ENCODE results near the gene ZNF606. TPM values are rescaled to one million over a fixed set of nuclear protein-coding genes. Genes with fewer than 3 reads are reported as not detected.

The ZNF606 gene
- total RNA-seq, 2 experiments from 2014 or later: 13.6 to 14.4 TPM

DNA sequence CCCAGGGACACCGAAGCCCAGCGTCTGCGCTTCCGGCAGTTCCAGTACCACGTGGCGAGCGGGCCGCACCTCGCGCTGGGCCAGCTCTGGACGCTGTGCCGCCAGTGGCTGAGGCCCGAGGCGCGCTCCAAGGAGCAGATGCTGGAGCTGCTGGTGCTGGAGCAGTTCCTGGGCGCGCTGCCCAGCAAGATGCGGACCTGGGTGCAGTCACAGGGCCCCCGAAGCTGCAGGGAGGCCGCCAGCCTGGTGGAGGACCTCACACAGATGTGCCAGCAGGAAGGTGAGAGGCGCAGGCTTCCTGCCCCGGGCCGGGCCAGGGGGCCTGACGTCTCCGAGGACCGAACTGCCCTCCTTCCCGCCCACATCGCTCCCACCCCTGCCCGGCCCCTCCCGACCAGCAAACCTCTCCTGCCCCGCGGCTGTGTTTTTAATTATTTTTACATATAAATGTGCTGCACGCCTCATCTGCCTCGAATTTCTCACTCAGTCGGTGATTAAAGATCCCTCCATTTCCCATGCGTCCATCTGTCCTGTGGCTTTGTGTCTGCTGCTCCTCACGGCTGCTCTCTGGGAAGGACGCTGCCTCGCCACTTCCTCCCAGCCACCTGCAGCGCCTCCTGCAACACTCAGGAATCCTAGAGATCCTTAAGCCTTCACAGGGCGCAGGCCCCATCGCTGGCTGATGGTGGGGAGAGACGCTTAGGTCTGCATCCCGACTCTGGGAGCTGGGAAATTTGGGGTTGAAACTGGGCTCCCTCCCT, 35.5 kb upstream of the ZNF606 start:
- H3K4me1 Mint-ChIP-seq (ENCODE audit: low read depth): peaks cover 2% of the 10 kb centered on the region
- H3K27ac Mint-ChIP-seq: no peak overlapping the region
- ChIA-PET POLR2A (no interaction called here), CTCF (no interaction called here)
- H3K4me3 Mint-ChIP-seq: no peak overlapping the region
- peaks cover 46% of the 10 kb centered on the region for H3K9me3 Mint-ChIP-seq (ENCODE audit: insufficient read depth)
- H3K36me3 Mint-ChIP-seq (ENCODE audit: low read depth): peaks cover 7% of the 10 kb centered on the region
- H3K27me3 Mint-ChIP-seq (ENCODE audit: low read depth): peaks cover 4% of the 10 kb centered on the region
- no peak for DNase-seq
- ATAC-seq: no peak

DNA sequence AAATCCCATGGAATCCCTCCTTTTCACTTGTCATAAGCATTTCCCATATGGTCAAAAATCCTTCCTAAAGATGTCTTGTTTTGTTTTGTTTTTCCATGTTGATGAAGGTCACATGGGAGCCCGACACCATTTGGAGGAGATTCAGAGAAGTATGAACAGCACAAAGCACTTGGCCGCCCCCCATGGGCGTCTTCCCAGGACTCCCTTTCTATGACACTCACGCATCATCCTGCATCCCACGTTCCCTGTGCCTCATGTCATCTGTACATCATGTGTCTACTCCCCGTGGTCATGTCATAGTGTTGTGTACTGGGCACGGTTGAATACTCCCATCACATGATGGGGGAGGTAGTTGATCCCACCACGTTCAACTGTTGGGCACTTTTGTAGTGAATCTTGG, 33.2 kb upstream of the ZNF606 start:
- POLR2A ChIA-PET: no interaction called here
- Mint-ChIP-seq H3K36me3 (ENCODE audit: low read depth) (peaks cover 7% of the 10 kb centered on the region), H3K4me1 (ENCODE audit: low read depth) (peaks cover 2% of the 10 kb centered on the region), H3K9me3 (ENCODE audit: insufficient read depth) (peaks cover 27% of the 10 kb centered on the region), H3K4me3 (no peak overlapping the region), H3K27ac (no peak overlapping the region), H3K27me3 (ENCODE audit: low read depth) (peaks cover 4% of the 10 kb centered on the region)
- DNase-seq (no peak), ATAC-seq (no peak)
- CTCF ChIA-PET: no interaction called here

DNA sequence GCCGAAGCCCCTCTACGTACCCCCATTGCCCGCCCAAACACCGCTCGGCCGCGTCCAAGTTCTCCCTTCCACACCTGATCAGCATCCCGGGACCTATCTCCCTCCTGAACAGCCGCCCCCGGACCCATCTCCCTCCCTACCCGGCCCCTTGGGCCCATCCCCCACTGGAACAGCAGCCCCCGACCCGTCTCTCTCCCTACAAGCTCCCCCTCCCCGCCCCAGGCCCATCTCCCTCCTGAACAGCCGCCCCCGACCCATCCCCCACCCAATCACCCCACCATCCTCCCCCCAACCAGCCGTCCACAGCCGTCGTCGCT, 31.8 kb upstream of the ZNF606 start:
- H3K4me3 Mint-ChIP-seq: no peak overlapping the region
- ATAC-seq (no peak), DNase-seq (no peak)
- peaks cover 7% of the 10 kb centered on the region for H3K36me3 Mint-ChIP-seq (ENCODE audit: low read depth)
- H3K27me3 Mint-ChIP-seq (ENCODE audit: low read depth): peaks cover 4% of the 10 kb centered on the region
- POLR2A ChIA-PET: no interaction called here
- H3K4me1 Mint-ChIP-seq (ENCODE audit: low read depth): peaks cover 2% of the 10 kb centered on the region
- CTCF ChIA-PET: no interaction called here
- no peak overlapping the region for H3K27ac Mint-ChIP-seq
- peaks cover 26% of the 10 kb centered on the region for H3K9me3 Mint-ChIP-seq (ENCODE audit: insufficient read depth)

DNA sequence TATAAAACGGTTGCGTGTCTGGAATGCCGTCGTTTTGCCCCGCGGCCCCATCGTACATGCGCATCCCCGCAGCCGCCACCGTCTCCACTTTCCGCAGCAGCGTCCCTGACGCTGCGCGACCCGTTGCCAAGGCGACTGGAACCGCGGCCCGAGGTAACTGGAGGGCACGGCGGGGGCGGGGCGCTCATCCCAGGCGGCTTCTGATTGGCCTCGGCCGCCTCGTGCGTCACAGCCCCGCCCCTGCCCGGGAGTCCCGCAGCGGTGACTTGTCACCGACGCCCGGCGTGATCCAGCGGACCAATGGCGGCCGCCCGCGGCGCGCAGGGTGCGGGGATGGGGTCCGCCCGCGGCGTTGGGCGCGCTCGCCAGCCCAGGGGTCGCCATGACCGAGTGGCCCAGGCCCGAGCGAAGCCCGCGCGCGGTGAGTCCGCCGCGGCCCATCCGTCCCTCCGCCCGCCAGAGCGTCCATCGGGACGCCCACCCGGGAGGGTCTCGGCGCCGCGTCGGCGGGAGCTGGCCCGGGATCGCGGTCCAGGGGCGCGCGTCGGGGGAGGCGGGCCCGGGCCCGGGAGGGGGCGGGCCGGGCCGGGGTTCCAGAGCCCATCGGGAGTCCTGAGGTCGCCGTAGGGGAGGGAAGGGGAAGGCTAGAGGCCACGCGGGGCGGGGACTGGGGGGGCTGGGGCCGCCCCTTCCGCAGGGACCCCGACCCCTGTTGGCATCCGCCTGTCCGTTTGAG, 31.3 kb upstream of the ZNF606 start, which contains the start of gene ZSCAN1:
Gene ZSCAN1, plus strand, starts transcription at position 285 of the 736 bp plus-strand sequence. CDS start 3,812 bp downstream, outside the sequence.
- DNase-seq (peak; percentile 28), ATAC-seq (peak; percentile 33)
- peak within 1 kb of the TSS; percentile 18 for H3K27ac Mint-ChIP-seq
- H3K4me1 Mint-ChIP-seq (ENCODE audit: low read depth): peaks cover 2% of the 10 kb centered on the region
- no peak within 1 kb of the TSS for H3K4me3 Mint-ChIP-seq
- ChIA-PET POLR2A (no interaction called here), CTCF (no interaction called here)
- H3K9me3 Mint-ChIP-seq (ENCODE audit: insufficient read depth): peaks cover 30% of the 10 kb centered on the region
- peaks cover 4% of the 10 kb centered on the region for H3K27me3 Mint-ChIP-seq (ENCODE audit: low read depth)
- H3K36me3 Mint-ChIP-seq (ENCODE audit: low read depth): peaks cover 7% of the 10 kb centered on the region

DNA sequence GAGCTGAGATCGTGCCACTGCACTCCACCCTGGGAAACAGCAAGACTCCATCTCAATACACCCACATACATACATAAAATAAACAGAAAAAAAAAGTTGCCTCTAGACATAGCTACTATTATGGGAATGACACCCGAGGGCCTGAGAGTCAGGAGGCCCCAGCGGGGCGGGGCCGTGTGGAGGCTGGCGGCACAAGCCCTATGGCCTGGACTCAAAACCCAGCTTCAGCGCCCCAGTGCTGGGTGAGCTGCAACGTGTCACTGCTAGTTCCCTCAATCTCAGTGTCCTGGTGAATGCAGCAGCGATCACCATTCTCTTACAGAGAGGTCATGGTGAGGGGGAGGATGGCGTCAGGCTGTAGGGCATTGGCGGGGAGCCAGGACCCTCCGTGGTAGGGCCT, 22.0 kb upstream of the ZNF606 start:
- Mint-ChIP-seq H3K4me1 (ENCODE audit: low read depth) (no peaks in the 10 kb centered on the region), H3K36me3 (ENCODE audit: low read depth) (peaks cover 3% of the 10 kb centered on the region), H3K27ac (no peak overlapping the region), H3K4me3 (no peak overlapping the region), H3K9me3 (ENCODE audit: insufficient read depth) (peaks cover 32% of the 10 kb centered on the region), H3K27me3 (ENCODE audit: low read depth) (no peaks in the 10 kb centered on the region)
- POLR2A ChIA-PET: interaction anchor here (0.6 kb wide), 1 partner anchor 33 kb away, joined by 3 read pairs; no protein-coding TSS in a partner anchor
- CTCF ChIA-PET: no interaction called here
- ATAC-seq: no peak
- DNase-seq: no peak

DNA sequence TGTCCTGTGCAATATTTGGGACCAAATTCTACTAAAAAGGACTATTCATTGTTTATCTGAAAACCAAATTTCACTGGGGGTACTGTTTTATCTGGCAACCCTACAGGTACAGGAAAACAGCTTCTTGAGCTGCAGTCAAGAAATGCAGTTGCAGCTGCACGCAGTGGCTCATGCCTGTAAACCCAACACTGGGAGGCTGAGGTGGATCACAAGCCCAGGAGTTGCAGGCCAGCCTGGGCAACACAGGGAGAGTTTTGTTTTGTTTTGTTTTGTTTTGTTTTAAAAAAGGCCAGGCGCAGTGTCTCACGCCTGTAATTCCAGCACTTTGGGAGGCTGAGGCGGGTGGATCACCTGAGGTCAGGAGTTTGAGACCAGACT, 19.7 kb upstream of the ZNF606 start:
- no peaks in the 10 kb centered on the region for H3K4me1 Mint-ChIP-seq (ENCODE audit: low read depth)
- ChIA-PET POLR2A (no interaction called here), CTCF (interaction anchor here (0.8 to 1.8 kb wide), 4 partner anchors 76 to 133 kb away, joined by 3 to 7 read pairs (median 4); partner anchors contain the start of genes ZNF329 and ZSCAN18)
- peaks cover 3% of the 10 kb centered on the region for H3K36me3 Mint-ChIP-seq (ENCODE audit: low read depth)
- no peak for DNase-seq
- no peak overlapping the region for H3K4me3 Mint-ChIP-seq
- no peak for ATAC-seq
- no peak overlapping the region for H3K27ac Mint-ChIP-seq
- H3K9me3 Mint-ChIP-seq (ENCODE audit: insufficient read depth): peaks cover 30% of the 10 kb centered on the region
- no peaks in the 10 kb centered on the region for H3K27me3 Mint-ChIP-seq (ENCODE audit: low read depth)

DNA sequence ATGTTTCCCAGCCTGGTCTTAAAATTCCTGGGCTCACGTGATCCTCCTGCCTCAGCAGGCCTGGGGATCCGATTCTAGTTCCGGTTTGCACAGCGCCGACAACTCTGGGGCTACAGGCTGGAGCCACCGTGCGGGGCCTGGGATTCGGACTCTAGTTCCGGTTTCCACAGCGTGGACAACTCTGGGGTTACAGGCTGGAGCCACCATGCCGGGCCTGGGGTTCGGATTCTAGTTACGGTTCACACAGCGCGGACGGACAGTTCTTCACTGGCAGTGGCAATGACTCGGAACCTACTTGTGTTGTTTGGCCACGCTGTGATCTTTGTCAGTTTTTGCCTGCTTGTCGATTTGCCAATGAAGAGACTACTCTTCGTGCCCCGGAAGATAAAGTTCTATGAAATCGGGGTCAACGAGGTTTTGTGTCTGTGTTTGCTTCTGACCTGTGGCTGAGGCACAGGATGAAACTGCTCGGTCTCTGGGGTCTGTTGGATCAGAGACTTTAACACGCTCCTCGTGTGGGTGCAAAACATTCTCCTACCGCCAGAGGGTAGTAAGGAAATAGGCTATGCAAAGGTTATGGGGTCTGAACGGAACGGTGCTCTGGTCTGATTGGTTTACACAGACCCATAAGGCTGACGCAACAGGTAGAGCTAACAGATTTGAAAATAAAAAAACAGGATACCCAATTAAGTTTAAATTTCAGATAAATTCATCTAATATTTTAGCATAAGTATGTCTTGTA, 19.1 kb upstream of the ZNF606 start:
- H3K9me3 Mint-ChIP-seq (ENCODE audit: insufficient read depth): peaks cover 36% of the 10 kb centered on the region
- H3K36me3 Mint-ChIP-seq (ENCODE audit: low read depth): peaks cover 3% of the 10 kb centered on the region
- ATAC-seq (peak; percentile 78), DNase-seq (peak; percentile 60)
- no peaks in the 10 kb centered on the region for H3K4me1 Mint-ChIP-seq (ENCODE audit: low read depth)
- ChIA-PET POLR2A (no interaction called here), CTCF (interaction anchor here (0.8 to 1.8 kb wide), 4 partner anchors 77 to 134 kb away, joined by 3 to 7 read pairs (median 4); partner anchors contain the start of genes ZNF329 and ZSCAN18)
- no peaks in the 10 kb centered on the region for H3K27me3 Mint-ChIP-seq (ENCODE audit: low read depth)
- no peak overlapping the region for H3K27ac Mint-ChIP-seq
- H3K4me3 Mint-ChIP-seq: no peak overlapping the region

DNA sequence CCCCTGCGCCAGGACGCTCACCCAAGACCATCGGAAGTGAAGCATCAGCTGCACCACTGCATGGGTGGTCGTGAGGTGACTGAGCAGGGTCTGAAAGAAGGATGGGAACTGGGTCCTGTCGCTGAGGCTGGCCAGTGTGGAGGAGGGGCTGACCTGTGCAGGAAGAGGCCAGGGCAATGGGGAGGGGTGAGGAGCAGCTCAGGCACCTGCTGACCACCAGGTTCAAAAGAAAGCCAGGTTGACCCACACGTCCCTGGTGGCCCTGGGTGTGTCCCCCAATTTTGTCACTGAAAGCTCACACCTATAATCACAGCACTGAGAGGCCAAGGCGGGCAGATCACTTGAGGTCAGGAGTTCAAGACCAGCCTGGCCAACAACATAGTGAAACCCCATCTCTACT, 17.5 kb upstream of the ZNF606 start:
- Mint-ChIP-seq H3K4me3 (no peak overlapping the region), H3K27me3 (ENCODE audit: low read depth) (no peaks in the 10 kb centered on the region), H3K27ac (no peak overlapping the region), H3K36me3 (ENCODE audit: low read depth) (peaks cover 2% of the 10 kb centered on the region), H3K4me1 (ENCODE audit: low read depth) (no peaks in the 10 kb centered on the region), H3K9me3 (ENCODE audit: insufficient read depth) (peaks cover 28% of the 10 kb centered on the region)
- no peak for ATAC-seq
- ChIA-PET POLR2A (no interaction called here), CTCF (no interaction called here)
- DNase-seq: no peak

DNA sequence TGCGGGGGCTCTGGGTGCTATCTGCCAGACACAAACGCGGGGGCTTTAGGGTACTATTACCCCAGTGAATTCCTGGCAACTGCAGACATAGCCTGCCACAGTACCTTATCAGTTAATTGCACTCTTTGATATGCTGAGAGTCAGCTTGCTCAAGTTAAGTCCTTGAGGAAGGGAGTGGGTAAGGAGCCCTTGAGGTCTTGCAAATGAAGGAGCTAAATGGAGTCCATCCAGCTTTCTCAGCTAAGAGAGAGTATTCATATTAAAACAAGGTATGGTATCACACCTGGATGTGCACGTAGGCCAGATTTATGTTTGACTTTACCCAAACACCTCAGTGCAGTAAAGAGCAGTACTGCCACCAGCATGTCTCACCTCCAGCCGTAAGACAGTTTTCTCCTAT, 11.5 kb upstream of the ZNF606 start:
- H3K4me1 Mint-ChIP-seq (ENCODE audit: low read depth): peaks cover 5% of the 10 kb centered on the region
- H3K27me3 Mint-ChIP-seq (ENCODE audit: low read depth): no peaks in the 10 kb centered on the region
- H3K36me3 Mint-ChIP-seq (ENCODE audit: low read depth): peaks cover 8% of the 10 kb centered on the region
- peaks cover 34% of the 10 kb centered on the region for H3K9me3 Mint-ChIP-seq (ENCODE audit: insufficient read depth)
- DNase-seq: no peak
- H3K4me3 Mint-ChIP-seq: no peak overlapping the region
- POLR2A ChIA-PET: no interaction called here
- H3K27ac Mint-ChIP-seq: no peak overlapping the region
- no peak for ATAC-seq
- CTCF ChIA-PET: no interaction called here

DNA sequence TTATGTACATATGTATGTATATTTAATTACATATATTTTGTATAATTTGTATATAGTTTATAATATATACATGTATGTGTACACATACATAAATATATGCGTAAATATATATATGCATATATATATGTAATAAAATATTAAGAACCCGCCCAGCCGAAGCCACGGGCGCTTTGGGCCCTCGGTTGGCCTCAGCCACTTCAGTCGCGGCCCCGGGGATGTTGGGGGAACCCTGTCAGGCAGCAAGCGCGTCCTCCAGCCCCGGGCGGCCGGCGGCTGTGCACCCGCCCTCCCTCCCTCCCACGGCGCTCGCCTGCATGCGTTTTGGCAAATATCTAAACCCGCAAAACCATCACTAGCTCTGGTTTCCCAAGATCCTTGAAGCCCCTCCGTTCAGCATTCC, 7.9 kb upstream of the ZNF606 start:
- ATAC-seq (no peak), DNase-seq (no peak)
- peaks cover 35% of the 10 kb centered on the region for H3K36me3 Mint-ChIP-seq (ENCODE audit: low read depth)
- CTCF ChIA-PET: no interaction called here
- peaks cover 8% of the 10 kb centered on the region for H3K4me1 Mint-ChIP-seq (ENCODE audit: low read depth)
- no peak overlapping the region for H3K27ac Mint-ChIP-seq
- no peaks in the 10 kb centered on the region for H3K27me3 Mint-ChIP-seq (ENCODE audit: low read depth)
- peaks cover 49% of the 10 kb centered on the region for H3K9me3 Mint-ChIP-seq (ENCODE audit: insufficient read depth)
- POLR2A ChIA-PET: no interaction called here
- peak overlapping the region; percentile 25 for H3K4me3 Mint-ChIP-seq

DNA sequence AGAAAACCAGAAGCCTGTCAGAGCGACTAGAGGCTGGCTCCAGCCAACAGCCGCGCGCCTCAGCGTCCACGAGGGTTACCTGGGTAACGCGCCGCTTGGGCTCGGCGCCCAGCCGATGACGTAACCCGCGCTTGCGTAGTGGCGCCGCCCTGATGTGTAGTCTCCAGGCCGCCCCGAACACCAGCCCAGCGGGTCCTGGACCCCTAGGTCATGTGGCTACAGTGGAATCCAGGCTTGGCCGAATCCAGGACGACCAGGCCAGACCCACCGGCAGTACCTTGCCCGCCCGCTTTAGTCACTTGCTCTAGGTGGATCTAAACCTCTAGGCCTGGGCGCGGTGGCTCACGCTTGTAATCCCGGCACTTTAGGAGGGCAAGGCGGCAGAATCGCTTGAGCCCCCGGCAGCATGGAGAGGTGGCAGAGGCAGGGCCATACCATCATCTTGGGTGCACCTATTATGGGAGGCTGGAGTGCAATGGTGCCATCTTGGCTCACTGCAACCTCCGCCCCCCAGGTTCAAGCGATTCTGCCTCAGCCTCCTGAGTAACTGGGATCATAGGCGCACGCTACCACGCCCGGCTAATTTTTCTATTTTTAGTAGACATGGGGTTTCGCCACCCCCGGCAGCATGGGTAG, 7.2 kb upstream of the ZNF606 start:
- H3K27ac Mint-ChIP-seq: peak overlapping the region; percentile 85
- H3K9me3 Mint-ChIP-seq (ENCODE audit: insufficient read depth): peaks cover 52% of the 10 kb centered on the region
- POLR2A ChIA-PET: interaction anchor here (0.7 kb wide), 1 partner anchor 65 kb away, joined by 3 read pairs; no protein-coding TSS in a partner anchor
- peak overlapping the region; percentile 75 for H3K4me3 Mint-ChIP-seq
- CTCF ChIA-PET: no interaction called here
- H3K27me3 Mint-ChIP-seq (ENCODE audit: low read depth): no peaks in the 10 kb centered on the region
- peaks cover 8% of the 10 kb centered on the region for H3K4me1 Mint-ChIP-seq (ENCODE audit: low read depth)
- ATAC-seq: peak; percentile 95
- H3K36me3 Mint-ChIP-seq (ENCODE audit: low read depth): peaks cover 42% of the 10 kb centered on the region
- peak; percentile 85 for DNase-seq

Data from activated CD8-positive, alpha-beta T cell treated with anti-CD3 and anti-CD28 coated beads, Interleukin-2, amount 10 ng/mL, durations not matched to agents 7 days and 5 days (primary cell).